ENCODE results near the gene YLPM1. TPM values are rescaled to one million over a fixed set of nuclear protein-coding genes. Genes with fewer than 3 reads are reported as not detected.

The YLPM1 gene
- total and polyA plus RNA-seq, 8 donors = 11.9 to 114 (median 42.9) TPM

DNA sequence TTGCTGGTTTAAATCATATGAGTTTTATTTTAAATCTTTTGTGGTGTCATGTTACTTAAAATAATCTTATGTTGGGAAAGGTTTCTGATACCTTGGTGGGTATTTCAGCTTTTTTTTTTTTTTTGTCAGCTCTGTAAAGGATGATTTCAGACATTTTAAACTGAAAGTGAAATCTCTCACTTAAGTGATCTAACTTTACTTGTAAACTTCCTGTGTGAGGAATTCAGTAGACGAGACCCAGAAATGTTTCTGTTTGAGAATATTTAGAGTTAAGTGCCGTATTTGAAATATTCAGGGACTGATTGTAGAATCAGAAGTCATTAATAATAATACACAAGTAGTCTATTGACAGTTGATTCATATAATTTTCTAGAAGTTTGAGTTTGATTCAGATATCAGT lies 75.0 kb downstream of the YLPM1 start:
- peaks cover 0 to 17% (median 0%) of the 10 kb centered on the region in 4 donors for H3K4me1 ChIP-seq
- intact Hi-C loops (cut with DNase I; ENCODE audit: low total_unique reads) = no loop called here
- peaks cover 4 to 35% (median 32%) of the 10 kb centered on the region in 4 donors for H3K36me3 ChIP-seq
- H3K4me3 ChIP-seq = no peak overlapping the region
- H3K9me3 ChIP-seq = no peaks in the 10 kb centered on the region
- 50 to 74% (median 61%) methylated on average over 2 of the region's 2 CpGs for WGBS, 5 donors
- H3K27me3 ChIP-seq = no peaks in the 10 kb centered on the region
- TF ChIP-seq EP300 (IDR thresholded peaks at IDR 0.05) = no peak
- no peak for TF ChIP-seq POLR2A (IDR thresholded peaks at IDR 0.05)
- no peak for TF ChIP-seq POLR2AphosphoS5 (IDR thresholded peaks at IDR 0.05)
- TF ChIP-seq, protein P1, sequence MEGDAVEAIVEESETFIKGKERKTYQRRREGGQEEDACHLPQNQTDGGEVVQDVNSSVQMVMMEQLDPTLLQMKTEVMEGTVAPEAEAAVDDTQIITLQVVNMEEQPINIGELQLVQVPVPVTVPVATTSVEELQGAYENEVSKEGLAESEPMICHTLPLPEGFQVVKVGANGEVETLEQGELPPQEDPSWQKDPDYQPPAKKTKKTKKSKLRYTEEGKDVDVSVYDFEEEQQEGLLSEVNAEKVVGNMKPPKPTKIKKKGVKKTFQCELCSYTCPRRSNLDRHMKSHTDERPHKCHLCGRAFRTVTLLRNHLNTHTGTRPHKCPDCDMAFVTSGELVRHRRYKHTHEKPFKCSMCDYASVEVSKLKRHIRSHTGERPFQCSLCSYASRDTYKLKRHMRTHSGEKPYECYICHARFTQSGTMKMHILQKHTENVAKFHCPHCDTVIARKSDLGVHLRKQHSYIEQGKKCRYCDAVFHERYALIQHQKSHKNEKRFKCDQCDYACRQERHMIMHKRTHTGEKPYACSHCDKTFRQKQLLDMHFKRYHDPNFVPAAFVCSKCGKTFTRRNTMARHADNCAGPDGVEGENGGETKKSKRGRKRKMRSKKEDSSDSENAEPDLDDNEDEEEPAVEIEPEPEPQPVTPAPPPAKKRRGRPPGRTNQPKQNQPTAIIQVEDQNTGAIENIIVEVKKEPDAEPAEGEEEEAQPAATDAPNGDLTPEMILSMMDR (IDR thresholded peaks at IDR 0.05) = no peak
- DNase-seq = no peak
- H3K27ac ChIP-seq = peak overlapping the region in 3 of 5 donors; percentile 55 to 68 (median 56)

DNA sequence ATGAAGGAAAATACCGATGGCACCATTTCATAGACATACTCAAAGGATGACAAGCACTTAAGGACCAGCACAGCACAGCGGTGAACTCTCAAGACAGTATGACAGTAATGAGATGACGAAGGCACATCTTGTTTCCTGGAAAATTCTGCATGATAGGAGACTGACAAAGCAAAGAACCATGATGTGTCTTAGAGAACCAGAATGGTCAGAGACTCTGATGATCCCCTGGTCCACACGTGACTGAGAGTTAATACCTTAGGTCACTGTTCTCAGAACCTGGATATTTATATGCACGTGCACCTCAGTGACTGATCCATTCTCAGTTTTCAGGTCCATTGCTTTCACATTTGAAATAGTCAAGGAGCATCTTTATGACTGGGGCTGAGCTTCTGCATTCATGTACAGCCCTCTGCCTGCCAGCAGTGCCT lies 77.5 kb downstream of the YLPM1 start:
- H3K27me3 ChIP-seq = no peaks in the 10 kb centered on the region
- WGBS, 5 donors = 82 to 91% (median 87%) methylated on average over 5 of the region's 5 CpGs
- peaks cover under 1 to 28% (median 22%) of the 10 kb centered on the region in 4 donors for H3K36me3 ChIP-seq
- H3K4me1 ChIP-seq = peaks cover 0 to 22% (median 0%) of the 10 kb centered on the region in 4 donors
- H3K9me3 ChIP-seq = no peaks in the 10 kb centered on the region
- H3K4me3 ChIP-seq = no peak overlapping the region
- TF ChIP-seq, protein P1 (IDR thresholded peaks at IDR 0.05) = no peak
- TF ChIP-seq EP300 (IDR thresholded peaks at IDR 0.05) (no peak), POLR2AphosphoS5 (IDR thresholded peaks at IDR 0.05) (no peak), POLR2A (IDR thresholded peaks at IDR 0.05) (no peak)
- no peak for DNase-seq
- no peak overlapping the region for H3K27ac ChIP-seq
- intact Hi-C loops (cut with DNase I; ENCODE audit: low total_unique reads) = no loop called here

DNA sequence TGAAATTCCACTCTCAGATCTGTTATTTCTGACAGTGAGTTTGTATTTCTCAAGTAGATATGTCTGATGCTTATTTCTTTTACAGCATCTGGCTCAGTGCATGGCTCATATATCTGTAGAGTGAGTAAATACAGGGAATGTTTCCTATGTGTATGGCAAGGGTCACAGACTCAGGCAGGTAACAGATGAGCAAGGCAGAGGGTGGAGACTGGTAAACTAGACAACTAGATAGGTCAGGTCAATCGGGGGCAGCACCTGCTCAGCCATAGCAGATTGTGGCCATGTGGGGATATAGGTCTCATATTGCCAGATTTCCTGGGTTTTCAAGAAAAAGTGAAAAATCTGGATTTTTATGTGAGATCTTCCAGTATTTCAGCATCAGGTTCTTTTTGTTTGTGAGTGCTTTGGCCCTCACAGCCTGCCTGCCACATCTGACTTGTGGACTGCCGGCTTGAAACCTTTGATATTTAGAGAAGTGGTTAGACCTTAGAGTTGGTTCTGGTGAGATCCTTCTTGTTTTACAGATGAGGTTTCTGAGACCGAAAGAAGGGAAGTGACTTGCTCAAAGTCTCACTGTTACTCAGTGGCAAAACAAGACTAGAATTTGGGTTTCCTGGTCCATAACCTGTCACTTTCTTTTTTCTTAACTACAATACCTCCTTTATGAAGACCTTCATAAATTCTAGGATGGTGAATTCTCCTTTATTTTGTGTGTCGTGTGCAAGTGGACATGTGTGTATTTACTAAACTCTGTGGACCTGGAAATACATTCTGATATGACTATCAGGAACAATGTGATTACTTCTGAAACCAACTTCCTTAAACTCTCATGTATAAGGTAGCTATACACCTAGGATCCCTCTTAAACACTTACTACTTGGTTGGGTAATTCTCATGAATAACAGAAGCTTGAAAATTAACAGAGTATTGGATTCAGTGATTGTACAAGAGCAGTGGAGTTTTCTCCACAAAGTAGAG lies 78.4 kb downstream of the YLPM1 start:
- WGBS, 5 donors = 60 to 78% (median 73%) methylated on average over 4 of the region's 4 CpGs
- peaks cover 0 to 19% (median 14%) of the 10 kb centered on the region in 4 donors for H3K36me3 ChIP-seq
- no peaks in the 10 kb centered on the region for H3K27me3 ChIP-seq
- DNase-seq = no peak
- no peak overlapping the region for H3K4me3 ChIP-seq
- H3K4me1 ChIP-seq = peaks cover 0 to 18% (median 0%) of the 10 kb centered on the region in 4 donors
- TF ChIP-seq EP300 (IDR thresholded peaks at IDR 0.05) (no peak), POLR2A (IDR thresholded peaks at IDR 0.05) (no peak), POLR2AphosphoS5 (IDR thresholded peaks at IDR 0.05) (no peak)
- TF ChIP-seq, protein P1 (IDR thresholded peaks at IDR 0.05) = no peak
- intact Hi-C loops (cut with DNase I; ENCODE audit: low total_unique reads) = no loop called here
- H3K9me3 ChIP-seq = no peaks in the 10 kb centered on the region
- H3K27ac ChIP-seq = peak overlapping the region in 1 of 5 donors; percentile 29

DNA sequence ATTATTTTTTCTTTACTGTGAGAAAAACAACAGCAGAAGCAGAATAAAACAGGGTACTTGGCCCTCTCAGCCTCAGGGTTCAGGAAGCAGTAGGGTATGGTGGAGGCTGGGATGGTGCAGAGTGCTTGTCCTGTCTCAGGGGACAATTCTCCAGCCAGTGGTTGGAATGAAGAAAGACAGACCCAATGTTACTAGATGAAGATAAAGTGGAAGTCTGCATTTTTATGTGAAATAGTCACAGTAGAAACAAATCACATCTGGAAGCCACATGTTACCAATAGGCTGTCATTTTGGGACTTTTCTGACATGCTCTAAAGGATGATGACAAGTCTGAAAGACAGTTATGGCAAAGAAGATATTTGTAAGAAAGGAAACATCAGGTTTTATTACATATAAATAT lies 80.5 kb downstream of the YLPM1 start:
- Histone ChIP-seq H3K4me3 (no peak overlapping the region), H3K9me3 (no peaks in the 10 kb centered on the region), H3K27me3 (no peaks in the 10 kb centered on the region), H3K27ac (no peak overlapping the region), H3K4me1 (peaks cover 0 to 16% (median 2%) of the 10 kb centered on the region in 4 donors), H3K36me3 (peaks cover 0 to 15% (median 12%) of the 10 kb centered on the region in 4 donors)
- intact Hi-C loops (cut with DNase I; ENCODE audit: low total_unique reads) = no loop called here
- no peak for DNase-seq
- TF ChIP-seq POLR2A (IDR thresholded peaks at IDR 0.05) (no peak), POLR2AphosphoS5 (IDR thresholded peaks at IDR 0.05) (no peak)

Data from stomach (tissue), 9 donors.